OCI-M1 (cell line): ENCODE results near the gene COX5B.
"Not testable (repeated sequence)": the region's sequence is repeated elsewhere in the genome, so short reads cannot be mapped to it uniquely, and the experiment has no call there.

ENCODE experiments used
- DNase-seq: peaks from one replicate; lab custom pipeline; 2025; lab: John Stamatoyannopoulos, UW

The COX5B gene

DNA sequence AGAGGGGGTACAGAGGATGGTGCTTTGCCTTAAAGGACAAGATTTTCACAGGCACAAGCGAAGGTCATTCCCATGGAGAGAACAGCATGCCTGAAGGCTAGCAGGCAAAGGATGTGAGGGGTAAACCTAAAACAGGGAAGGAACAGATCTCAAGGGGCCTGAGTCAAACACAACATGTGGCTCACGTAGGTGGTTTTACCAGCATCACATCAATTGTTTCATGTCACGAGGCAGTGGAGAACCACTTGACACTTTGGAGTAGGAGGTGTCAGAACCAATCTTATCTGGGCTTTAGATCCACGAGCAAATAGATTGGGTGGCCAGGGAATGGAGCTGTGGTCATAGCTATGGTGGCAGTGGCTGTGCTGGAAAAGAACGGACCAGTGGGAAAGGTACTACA, 8.4 kb downstream of the COX5B start:
- DNase-seq, result no peak

DNA sequence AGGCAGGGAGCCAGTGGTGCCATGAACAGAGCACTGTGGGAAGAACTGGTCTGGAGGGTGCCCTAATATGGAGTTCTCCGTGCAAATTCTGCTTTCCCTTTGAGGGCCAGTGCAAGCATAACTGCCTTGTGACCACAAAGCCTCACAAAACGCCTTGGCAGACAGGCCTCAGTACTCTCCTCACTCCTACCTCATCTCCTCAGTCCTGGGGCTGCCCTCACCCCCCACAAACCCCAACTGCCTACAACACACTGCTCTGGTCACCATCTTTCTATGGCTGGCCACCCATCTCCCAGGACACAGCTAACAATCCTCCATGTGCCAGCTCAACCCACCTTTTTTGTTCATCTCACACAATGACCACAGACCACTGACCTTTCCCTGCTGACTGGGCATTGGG, 8.9 kb downstream of the COX5B start:
- DNase-seq, result no peak

DNA sequence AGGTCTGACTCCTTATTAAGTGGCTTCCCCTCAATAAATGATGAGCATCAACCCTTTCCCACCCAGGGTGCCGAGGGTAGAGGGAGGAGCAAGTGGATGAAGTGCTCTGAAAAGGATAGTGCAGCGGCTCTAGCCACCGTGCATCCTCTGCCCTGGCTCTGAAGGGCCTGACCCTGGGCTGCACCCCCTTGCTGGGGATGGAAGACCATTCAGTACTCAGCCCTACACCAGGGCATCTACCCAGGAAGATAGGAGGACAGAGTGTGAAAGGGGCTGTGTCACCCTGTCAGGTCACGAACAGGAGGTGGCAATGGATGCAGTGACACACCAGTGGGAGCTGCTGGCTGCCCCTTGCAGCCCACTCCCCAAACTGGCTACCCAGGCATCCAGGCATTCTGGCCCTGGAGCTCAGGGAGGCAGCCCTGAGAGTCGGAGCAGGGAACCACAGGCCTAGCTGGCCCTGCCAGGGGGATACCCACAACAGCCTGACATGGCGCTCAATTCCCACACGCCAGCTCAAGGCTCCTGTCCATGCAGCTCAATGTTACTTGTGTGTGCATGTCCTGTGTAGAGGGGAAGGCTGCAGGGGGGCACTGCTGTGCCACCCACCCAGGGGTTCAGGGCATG, 10.4 kb downstream of the COX5B start:
- DNase-seq, result no peak

DNA sequence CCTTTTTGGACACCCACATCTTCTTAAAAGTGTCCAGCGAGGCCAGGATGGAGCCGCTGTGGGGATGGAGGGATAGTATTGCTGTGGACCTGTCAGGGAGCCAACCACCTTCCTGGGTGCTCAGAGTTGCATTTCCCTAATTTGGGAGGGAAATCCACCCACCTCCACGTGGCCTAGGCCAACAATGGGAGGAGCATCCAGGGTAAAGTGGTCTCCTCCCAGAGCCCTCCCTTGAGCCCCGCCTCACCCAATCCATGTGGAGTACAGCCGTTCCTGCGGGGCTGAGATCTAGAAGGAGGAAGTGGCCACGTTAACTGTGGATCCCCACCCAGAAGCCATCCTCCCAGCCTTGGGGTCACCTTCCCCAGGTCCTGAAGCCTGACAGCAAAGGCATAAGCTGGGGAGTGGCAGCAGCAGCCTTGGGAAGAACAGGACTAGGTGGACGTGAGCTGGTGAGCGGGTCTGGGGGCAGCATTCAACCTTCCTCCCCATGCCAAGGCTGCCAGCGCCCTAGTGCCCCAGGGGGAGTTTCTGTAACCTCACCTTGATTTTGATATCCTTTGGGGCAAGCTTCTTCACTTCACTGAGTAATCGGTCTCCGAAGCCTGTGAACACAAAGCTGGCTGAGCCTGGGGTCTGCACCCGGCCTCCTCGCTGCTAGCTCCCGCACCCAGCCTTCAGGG, 11.2 kb downstream of the COX5B start:
- DNase-seq, result no peak

DNA sequence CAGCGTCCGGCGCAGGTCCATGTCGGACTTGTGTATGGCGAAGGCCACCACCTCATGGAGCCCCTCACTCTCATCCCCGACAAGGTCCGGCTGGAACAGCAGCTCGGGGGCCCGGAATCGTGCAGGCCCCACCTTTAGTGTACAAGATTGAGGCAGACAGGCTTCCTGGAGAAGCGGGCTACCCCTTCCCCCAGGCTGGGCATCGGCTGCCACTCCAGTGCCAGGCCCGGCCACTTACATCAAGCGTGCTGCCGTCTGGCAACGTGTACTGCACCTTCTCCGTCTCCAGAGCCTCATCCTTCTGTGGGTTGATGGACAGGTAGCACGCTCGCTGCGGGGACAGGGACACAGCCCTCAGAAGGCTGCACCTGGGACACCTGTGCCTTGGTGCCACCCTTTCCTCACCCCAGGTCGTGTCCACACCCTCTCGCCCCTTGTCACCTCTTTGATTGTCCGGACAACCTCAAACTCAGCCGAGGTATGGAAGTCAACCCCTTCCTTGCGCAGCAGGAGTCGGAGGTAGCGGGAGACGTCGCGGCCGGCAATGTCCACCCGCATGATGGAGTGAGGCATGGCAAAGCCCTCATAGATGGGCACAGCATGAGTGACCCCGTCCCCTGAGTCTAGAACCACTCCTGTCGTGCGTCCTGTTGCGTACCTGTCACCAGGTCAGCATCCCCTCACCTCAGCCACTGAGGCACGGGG, 12.3 kb downstream of the COX5B start:
- no peak for DNase-seq

DNA sequence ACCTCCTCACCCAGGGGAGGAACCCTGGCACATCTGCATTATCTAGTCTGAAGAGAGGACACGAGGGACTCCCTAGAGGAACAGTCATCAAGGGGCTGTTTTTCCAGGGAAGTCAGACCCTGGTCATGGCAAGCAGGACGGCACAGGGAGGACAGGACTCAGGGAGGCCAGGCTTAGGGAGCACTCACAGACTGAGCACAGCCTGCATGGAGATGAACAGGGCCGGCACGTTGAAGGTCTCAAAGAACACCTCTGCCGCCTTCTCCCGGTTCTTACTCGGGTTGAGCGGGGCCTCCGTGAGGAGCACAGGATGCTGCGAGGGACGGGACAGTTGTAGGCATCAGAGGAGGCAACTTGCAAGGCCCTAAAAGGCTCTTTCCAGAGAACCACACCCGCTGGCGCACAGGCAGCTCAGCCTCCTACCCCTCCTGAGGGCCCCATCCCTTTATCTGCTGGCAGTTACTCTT, 12.9 kb downstream of the COX5B start:
- no peak for DNase-seq

DNA sequence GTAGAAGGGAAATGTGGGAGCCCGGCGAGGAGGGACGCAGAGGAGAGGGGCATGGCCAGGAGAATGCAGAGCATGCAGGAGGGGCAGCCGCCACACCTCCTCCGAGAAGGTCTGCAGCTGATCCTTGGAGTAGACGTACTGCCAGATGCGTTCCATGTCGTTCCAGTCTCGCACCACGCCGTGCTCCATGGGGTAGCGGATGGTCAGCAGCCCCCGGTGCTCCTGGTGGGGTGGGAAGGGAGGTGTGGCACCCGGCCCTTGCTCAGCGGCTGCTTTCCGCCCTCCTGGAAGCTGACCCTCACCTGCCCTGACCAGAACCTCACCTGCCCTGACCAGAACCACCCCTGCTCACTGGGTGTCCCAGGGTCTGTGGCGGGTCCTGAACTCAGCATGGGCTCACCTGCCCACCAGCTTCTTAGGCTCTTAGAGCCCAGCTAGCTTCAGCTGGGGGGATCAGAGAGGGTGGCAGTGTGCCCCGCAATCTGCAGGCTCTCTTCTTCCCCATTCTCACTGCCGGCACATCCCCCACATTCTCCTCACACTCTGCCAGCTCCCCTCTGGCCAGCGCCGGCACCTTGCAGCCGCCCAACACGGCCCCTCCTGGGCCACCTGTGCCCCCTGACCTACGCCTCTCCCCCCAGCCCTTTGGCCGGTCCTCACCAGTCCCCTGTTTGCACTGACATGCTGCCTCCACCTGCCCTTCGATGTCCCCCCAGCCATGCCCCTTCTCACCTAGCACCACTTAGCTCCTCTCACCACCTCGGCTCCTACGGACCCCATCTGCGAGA, 13.6 kb downstream of the COX5B start:
- DNase-seq, result no peak

DNA sequence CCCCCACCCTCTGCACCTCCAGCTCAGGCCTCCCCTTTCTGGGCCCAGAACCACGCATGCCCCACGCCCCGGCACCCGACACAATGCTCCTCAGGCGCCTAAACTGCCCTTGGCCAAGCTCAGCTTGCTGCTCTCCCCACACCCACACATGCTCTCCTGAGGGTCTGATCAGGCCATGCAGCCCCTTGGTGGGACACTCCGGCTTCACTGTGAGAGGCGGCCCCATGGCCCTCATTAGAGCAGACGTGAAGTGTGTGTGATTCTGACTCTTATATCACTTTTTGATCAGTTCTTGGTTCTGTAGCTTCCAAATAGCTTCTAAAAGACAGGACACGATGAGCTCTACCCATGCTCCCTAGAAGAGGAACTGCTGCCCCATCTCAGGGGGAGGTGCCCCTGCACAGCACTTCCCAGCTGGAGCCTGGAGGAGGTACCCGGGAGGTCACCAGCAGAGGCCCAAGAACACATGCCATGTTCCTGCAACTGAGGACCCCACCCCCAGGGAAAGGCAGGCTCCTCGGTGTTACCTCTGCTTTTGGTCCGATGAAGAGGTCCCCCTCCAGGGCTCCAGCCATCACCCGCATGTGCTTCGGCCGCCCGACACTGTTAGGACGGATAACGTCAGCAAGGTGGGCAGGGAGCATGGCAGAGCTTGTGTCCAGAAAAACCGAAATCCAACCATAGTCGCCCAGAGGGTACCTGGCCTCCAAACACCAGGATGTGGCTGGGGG, 14.3 kb downstream of the COX5B start:
- no peak for DNase-seq

DNA sequence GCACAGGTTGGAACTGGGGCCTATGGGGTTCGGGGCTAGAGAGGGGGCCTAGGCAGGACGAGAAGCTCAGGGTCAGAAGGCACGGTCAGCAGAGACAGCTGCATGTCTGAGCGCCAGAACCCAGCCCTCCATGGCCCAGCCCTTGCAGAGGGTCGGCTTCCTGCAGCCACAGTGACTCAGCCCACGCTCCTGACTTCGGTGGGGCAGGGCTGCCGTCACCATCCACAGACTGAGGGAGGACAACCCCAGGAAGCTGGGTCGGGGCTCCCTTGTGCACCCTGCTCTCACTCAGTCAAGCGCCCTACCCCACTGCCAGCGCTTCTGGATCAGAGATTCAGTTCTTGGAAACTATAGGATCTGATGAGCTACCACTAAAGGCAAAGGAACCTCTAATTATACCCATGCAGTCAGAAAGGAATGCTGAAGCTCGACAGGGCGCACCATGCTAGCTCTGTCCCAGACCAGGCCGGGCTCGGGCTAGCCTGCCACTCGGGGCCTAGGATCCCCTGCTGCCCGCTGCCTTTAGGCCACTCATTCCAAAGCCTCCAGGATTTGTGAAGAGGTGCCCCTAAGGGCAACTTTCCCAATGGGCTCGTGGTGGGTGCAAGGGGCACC, 15.0 kb downstream of the COX5B start:
- no peak for DNase-seq

DNA sequence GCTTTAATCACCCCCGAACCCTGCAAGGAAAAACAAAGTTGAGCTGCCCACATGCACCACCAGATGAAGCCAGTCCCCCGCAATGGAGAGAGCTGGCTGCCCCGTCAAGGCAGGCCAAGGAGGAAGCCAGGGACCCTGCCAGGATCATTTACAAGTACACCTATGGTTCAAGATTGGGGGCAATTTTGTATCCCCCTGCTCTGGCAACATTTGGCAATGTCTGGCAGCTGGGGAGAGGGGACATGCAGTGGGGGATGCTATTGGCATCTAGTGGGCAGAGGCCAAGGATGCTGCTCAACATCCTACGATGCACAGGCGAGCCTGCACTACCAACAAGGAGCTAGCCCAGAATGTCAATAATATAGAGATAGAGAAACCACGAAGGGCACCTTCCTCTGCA, 16.1 kb downstream of the COX5B start:
- DNase-seq, result no peak

DNA sequence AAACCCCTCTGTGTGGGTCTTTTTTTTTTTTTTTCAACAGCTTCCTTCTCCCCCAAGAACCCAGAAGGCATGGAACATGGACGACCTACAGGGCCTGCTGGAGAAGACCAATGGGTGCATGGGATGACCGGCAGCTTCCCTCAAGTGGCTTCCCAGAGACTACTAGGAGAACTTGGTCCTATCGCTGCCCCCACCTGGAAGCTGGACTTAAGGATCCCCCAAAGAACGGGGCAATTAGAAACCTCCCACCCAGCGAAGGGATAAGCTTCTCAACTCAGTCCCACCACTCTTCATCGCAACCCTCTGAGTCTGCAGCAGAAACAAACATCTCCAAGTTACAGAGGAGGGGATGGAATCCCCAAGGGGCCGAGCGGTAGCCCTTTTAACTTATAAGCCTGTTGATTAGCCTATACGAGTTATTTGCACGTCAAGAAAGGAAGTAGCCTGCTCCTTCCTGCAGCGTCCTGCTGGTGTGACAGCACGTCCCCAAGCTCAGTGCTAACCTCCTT, 16.6 kb downstream of the COX5B start:
- peak; percentile 65 for DNase-seq

DNA sequence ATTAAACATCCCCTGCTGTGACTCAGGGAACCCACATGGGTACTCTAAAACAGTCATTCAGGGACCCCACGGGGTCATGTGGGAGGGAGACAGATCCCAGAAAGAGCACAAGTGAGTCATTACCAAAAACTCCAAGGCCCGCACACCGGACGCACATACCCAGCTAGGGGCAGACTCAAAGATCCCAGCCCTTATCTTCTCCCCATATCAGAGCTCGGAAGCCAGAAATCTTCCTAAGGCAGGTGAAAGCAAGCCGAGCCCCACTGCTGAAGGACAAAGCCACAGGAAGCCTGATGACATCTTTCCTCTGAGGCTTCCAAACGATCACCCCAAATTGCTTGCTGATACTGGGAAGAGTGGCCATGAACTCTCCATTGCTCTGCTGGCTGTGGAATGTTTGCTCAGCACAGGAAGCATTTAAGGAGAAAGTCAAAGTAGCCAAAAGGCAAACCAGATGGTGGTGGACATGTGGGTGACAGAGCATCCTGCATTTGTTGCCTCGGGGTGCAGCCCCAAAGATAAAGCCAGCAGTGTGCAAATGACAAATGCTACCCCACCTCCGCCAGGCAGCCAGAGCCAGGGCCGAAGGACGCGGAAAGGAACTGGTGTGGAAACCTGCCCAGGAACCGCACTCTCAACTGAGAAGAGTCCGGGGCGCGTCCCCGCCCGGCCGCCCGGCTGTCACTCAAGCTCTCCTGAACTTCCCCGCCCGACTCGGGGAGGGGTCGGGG, 17.2 kb downstream of the COX5B start:
- DNase-seq, result peak; percentile 76

DNA sequence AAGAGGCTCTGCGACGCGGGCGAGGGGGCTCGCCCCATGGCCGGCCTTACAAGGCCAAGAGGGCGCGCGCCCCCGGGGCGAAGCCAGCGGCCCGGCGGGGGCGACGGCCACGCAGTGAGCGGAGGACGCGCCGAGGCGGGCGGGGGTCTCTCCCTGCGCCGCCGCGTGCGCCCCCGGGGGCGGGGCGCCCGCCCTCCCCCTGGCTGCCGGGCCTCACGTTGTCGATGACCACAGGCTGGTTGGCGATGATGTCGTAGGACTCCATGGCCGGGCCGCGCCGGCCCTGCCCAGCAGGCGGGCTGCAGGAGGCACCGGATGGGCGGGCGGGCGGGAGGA, 17.7 kb downstream of the COX5B start:
- no peak for DNase-seq

DNA sequence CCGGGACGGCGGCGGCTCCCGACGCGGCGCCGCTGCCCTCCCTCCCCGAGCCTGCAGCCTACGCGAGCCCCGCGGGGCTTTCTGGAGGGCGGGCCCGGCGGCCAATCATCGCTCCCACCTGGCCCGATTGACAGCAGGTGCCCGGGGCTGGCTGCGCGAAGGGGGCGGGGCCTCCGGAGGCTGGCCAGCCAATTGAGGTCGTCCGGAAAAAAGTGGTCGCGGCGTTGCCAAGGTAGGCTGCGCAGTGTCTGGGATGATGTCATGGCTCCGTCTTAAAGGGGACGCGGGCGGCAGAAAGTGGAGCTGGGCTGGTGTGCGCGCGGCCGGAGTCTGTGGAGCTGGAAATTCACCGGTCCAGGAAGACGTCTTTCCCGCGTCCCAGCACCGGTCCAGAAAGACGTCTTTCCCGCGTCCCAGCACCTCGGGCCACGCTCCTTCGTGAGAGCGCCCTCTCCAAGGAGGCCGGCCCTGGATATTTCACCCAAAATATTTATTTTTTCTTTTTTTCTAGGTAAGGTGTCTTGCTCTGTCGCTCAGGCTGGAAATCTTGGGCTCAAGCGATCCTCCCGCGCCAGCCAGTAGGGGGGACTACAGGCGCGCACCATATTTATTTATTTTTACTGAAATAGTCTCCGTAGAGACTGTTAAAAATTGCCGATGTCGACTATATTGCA, 18.2 kb downstream of the COX5B start, which contains the start of gene ACTR1B:
Gene ACTR1B, minus strand, starts transcription at position 83 of the 674 bp plus-strand sequence. CDS start 154 bp downstream, outside the sequence.
- DNase-seq, result peak; percentile 99

DNA sequence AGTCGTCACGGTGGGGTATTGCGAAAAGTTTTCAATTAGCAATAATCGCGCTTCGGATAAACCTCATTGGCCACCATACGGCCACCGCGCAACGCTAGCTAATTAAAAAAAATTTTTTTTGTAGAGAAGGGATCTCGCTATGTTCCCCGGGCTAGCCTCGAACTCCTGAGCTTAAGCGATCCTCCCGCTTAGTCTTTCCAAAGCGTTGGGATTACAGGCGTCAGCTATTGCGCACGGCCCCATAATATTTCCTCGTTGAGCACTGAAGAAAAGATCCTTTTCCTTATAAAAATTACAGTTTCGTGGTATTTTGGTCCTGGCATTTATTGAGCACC, 18.7 kb downstream of the COX5B start:
- DNase-seq, result peak; percentile 89

DNA sequence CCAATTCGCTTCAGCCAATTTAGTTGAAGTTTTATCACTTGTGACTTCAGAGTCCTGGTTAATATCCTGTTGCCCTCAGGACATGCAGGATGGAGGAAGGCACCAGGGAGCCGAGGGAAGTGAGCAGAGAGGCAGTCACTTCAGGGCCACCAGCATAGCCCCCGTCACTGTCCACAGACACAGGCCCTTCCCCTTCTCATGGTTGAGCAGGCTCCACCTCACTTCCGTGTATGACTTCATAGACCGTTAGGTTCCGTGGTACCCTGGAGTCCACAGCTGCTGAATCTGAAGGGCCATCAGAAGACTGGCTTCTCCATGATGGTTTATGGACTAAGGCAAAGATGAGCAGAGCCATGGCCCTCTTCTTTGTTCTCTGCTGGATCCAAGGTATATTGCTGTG, 23.6 kb downstream of the COX5B start, which contains the start of gene C2orf92:
Gene C2orf92, plus strand, starts transcription at position 266 of the 400 bp plus-strand sequence. Its CDS starts 76 bp downstream, at position 342.
- DNase-seq, result no peak

DNA sequence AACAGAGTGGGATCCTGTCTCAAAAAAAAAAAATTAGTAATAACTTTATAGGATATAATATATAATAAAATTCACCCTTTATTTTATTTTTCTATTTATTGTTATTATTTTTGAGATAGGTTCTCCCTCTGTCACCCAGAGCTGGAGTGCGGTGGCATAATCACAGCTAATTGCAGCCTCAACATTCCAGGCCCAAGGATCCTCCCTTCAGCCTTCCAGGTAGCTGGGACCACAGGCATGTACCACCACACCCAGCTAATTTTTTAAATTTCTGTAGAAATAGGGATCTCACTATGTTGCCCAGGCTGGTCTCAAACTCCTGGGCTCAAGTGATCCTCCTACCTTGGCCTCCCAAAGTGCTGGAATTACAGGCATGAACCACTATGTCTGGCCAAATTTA, 24.6 kb downstream of the COX5B start:
- no peak for DNase-seq

DNA sequence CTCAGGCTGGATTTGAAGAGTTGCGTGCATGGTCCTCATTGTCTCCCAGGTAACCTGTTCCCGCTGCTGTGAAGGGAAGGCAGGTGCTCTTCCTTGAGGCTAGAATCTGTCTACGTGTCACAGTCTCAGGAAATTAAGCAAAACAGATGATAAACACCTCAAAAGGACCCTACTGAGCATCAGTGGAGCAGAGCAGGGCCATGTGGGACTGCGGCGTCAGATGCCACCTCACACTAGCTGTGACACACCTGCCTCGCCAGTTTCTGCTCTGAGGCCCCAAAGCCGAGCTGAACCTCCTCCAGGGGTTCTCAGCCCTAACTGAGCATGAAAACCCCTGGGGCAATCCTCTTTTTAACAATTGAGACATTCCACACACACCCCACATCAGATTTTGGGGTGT, 25.7 kb downstream of the COX5B start:
- no peak for DNase-seq

DNA sequence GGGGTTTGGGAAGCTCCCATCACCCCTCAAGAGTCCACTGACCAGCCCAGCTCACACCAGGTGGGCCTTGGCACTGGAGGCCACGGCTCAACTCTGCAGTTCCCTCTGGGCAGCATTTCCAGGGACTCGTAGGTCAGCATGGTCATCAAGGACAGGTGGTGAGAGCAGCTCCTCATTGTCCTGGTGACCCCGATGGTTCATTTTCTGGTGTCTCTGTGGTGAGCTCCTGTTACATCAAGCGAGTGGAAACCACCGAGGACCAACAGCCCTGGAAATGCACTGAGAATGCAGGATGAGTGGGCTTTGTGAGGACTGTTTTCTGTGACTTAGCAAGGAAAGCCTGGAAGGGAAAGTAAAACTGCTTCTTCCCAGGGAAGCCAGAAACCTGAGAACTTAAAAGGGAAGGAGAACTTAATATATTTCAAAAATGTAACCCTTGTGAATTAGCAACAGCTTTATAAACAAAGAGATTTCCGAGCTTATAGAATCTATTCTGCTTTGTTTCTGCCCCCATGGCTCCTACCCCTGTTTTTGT, 26.8 kb downstream of the COX5B start:
- DNase-seq, result not testable (repeated sequence)
